Tibial artery (tissue), 4 donors: ENCODE data around the gene HPN.
"Not testable (repeated sequence)": the region's sequence is repeated elsewhere in the genome, so short reads cannot be mapped to it uniquely, and the experiment has no call there.

ENCODE experiments used
- DNase-seq, 2 donors: peaks; one replicate each; pipeline ENCODE4 v3.0.0-alpha.2; 2019
- H3K27ac ChIP-seq, 2 donors: fragments of 200-600 bp; sonication (generic) in 1 of 2; 1 replicate in 1 of 2; 2 replicates in 1 of 2; pipeline ENCODE4 v1.5.1; 2018 to 2019; ENCODE audit warnings: mild to moderate bottlenecking in 1 of 2
- H3K27me3 ChIP-seq, 2 donors: fragments of 200-600 bp; sonication (generic) in 1 of 2; one replicate each; pipeline versions ENCODE4 v1.5.1 to v1.6.0; 2016 to 2019
- H3K36me3 ChIP-seq, 3 donors: fragments of 200-600 bp; sonication (generic) in 2 of 3; one replicate each; pipeline ENCODE4 v1.5.1; 2016 to 2019; ENCODE audit warnings: mild to moderate bottlenecking in 2 of 3
- H3K4me1 ChIP-seq, 4 donors: fragments of 200-600 bp; sonication (generic) in 2 of 4; 1 replicate in 3 of 4; 2 replicates in 1 of 4; pipeline ENCODE4 v1.5.1; 2016 to 2019
- H3K4me3 ChIP-seq, 2 donors: fragments of 200-600 bp; sonication (generic) in 1 of 2; 1 replicate in 1 of 2; 2 replicates in 1 of 2; pipeline ENCODE4 v1.5.1; 2018 to 2019; ENCODE audit warnings: mild to moderate bottlenecking in 2 of 2
- H3K9me3 ChIP-seq, 3 donors: fragments of 200-600 bp; sonication (generic) in 1 of 3; one replicate each; pipeline ENCODE4 v1.5.1; 2016 to 2019
- intact Hi-C: fragments of 100-400 bp; cut with DNase I; formaldehyde crosslinking; loops from one replicate; pipeline ENCODE4 v1.15.0; 2023; ENCODE audit warnings: low total_unique reads
- TF ChIP-seq, protein P1 (sequence below), 2 experiments: fragments of 200-600 bp in 1 of 2; fragments of 450-650 bp in 1 of 2; IDR thresholded peaks; one replicate each; pipeline ENCODE4 v1.5.1; 2017 to 2019; ENCODE audit warnings: antibody characterized with exemption in 2 of 2, mild to moderate bottlenecking in 1 of 2, moderate library complexity in 1 of 2

The HPN gene

GRCh38 chr19:35013041-35013819, 28.3 kb upstream of the HPN start:
- intact Hi-C loops, result no loop called here
- Histone ChIP-seq H3K27ac (no peak overlapping the region), H3K9me3 (no peaks in the 10 kb centered on the region), H3K36me3 (peaks cover 34 to 82% (median 69%) of the 10 kb centered on the region in 3 donors), H3K4me3 (no peak overlapping the region), H3K27me3 (no peaks in the 10 kb centered on the region), H3K4me1 (peaks cover 0 to 5% (median 2%) of the 10 kb centered on the region in 4 donors)
- TF ChIP-seq, protein P1, sequence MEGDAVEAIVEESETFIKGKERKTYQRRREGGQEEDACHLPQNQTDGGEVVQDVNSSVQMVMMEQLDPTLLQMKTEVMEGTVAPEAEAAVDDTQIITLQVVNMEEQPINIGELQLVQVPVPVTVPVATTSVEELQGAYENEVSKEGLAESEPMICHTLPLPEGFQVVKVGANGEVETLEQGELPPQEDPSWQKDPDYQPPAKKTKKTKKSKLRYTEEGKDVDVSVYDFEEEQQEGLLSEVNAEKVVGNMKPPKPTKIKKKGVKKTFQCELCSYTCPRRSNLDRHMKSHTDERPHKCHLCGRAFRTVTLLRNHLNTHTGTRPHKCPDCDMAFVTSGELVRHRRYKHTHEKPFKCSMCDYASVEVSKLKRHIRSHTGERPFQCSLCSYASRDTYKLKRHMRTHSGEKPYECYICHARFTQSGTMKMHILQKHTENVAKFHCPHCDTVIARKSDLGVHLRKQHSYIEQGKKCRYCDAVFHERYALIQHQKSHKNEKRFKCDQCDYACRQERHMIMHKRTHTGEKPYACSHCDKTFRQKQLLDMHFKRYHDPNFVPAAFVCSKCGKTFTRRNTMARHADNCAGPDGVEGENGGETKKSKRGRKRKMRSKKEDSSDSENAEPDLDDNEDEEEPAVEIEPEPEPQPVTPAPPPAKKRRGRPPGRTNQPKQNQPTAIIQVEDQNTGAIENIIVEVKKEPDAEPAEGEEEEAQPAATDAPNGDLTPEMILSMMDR (IDR thresholded peaks at IDR 0.05), result peak; percentile 95 to 98
- DNase-seq, result peak; percentile 68 to 80

GRCh38 chr19:35013820-35014754, 27.4 kb upstream of the HPN start:
- Histone ChIP-seq H3K27me3 (no peaks in the 10 kb centered on the region), H3K4me1 (peaks cover 0 to 5% (median 2%) of the 10 kb centered on the region in 4 donors), H3K36me3 (peaks cover 43 to 87% (median 75%) of the 10 kb centered on the region in 3 donors), H3K4me3 (no peak overlapping the region), H3K27ac (no peak overlapping the region), H3K9me3 (no peaks in the 10 kb centered on the region)
- no peak for DNase-seq
- TF ChIP-seq, protein P1 (IDR thresholded peaks at IDR 0.05), result no peak
- intact Hi-C loops, result no loop called here

DNA sequence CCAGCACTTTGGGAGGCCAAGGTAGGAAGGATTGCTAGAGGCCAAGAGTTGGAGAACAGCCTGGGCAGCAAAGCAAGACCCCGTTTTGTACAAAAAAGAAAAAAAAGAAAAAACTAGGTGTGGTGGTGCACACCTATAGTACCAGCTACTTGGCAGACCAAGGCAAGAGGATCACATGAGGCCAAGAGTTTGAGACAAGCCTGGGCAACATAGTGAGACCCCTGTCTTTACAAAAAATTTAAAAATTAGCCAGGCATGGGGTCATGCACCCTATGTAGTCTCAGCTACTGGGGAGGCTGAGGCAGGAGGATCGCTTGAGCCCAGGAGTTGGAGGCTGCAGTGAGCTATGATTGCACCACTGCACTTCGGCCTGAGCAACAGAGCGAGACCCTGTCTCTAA, 26.7 kb upstream of the HPN start:
- intact Hi-C loops, H3K27ac ChIP-seq, H3K4me3 ChIP-seq, H3K4me1 ChIP-seq, DNase-seq, H3K27me3 ChIP-seq, H3K9me3 ChIP-seq: not testable (repeated sequence)
- H3K36me3 ChIP-seq, result peaks cover 47 to 87% (median 75%) of the 10 kb centered on the region in 3 donors

- Histone ChIP-seq H3K4me1 (peaks cover 0 to 5% (median 2%) of the 10 kb centered on the region in 4 donors), H3K27ac (no peak overlapping the region), H3K9me3 (no peaks in the 10 kb centered on the region), H3K4me3 (no peak overlapping the region), H3K36me3 (peaks cover 47 to 87% (median 75%) of the 10 kb centered on the region in 3 donors), H3K27me3 (no peaks in the 10 kb centered on the region)
- TF ChIP-seq, protein P1 (IDR thresholded peaks at IDR 0.05), result no peak
- intact Hi-C loops, result no loop called here
- DNase-seq, result no peak
Measured at GRCh38 chr19:35015270-35015953, 26.1 kb upstream of the HPN start.

- H3K9me3 ChIP-seq, result no peaks in the 10 kb centered on the region
- intact Hi-C loops, result no loop called here
- H3K27me3 ChIP-seq, result no peaks in the 10 kb centered on the region
- no peak overlapping the region for H3K27ac ChIP-seq
- peaks cover 49 to 87% (median 76%) of the 10 kb centered on the region in 3 donors for H3K36me3 ChIP-seq
- peaks cover 0 to 5% (median 2%) of the 10 kb centered on the region in 4 donors for H3K4me1 ChIP-seq
- no peak for DNase-seq
- H3K4me3 ChIP-seq, result no peak overlapping the region
- TF ChIP-seq, protein P1 (IDR thresholded peaks at IDR 0.05), result no peak
Measured at GRCh38 chr19:35015954-35016351, 25.6 kb upstream of the HPN start.
